GM20431 (cell line): ENCODE data around the gene FLT1.

Experiments used
- in situ Hi-C: fragments of 300-500 bp; cut with MseI, MboI; formaldehyde crosslinking; loops from one replicate; pipeline ENCODE4 v1.15.0; 2020; ENCODE audit warnings: low sequenced_read_pairs; ENCODE audit not compliant: unreplicated experiment

FLT1 gene

GRCh38 chr13:28492569-28493367, 2.2 kb downstream of the FLT1 start:
- in situ Hi-C loops: no loop called here

- in situ Hi-C loops: no loop called here
Observed at GRCh38 chr13:28490061-28490460, 4.9 kb downstream of the FLT1 start.

- in situ Hi-C loops: no loop called here
Observed at GRCh38 chr13:28489524-28489931, 5.4 kb downstream of the FLT1 start.

GRCh38 chr13:28488376-28489005, 6.4 kb downstream of the FLT1 start:
- in situ Hi-C loops: no loop called here

- in situ Hi-C loops: no loop called here
Observed at GRCh38 chr13:28485996-28486543, 8.9 kb downstream of the FLT1 start.

GRCh38 chr13:28485551-28485950, 9.4 kb downstream of the FLT1 start:
- in situ Hi-C loops: no loop called here

- in situ Hi-C loops: no loop called here
Observed at GRCh38 chr13:28485097-28485496, 9.8 kb downstream of the FLT1 start.

- in situ Hi-C loops: no loop called here
Observed at GRCh38 chr13:28483313-28483931, 11.5 kb downstream of the FLT1 start.

GRCh38 chr13:28479005-28479404, 15.9 kb downstream of the FLT1 start:
- in situ Hi-C loops: no loop called here

- in situ Hi-C loops: no loop called here
Observed at GRCh38 chr13:28478127-28478526, 16.8 kb downstream of the FLT1 start.

GRCh38 chr13:28477709-28477973, 17.3 kb downstream of the FLT1 start:
- in situ Hi-C loops: no loop called here

- in situ Hi-C loops: no loop called here
Observed at GRCh38 chr13:28476919-28477708, 17.8 kb downstream of the FLT1 start.

- in situ Hi-C loops: no loop called here
Observed at GRCh38 chr13:28475916-28476725, 18.8 kb downstream of the FLT1 start.

- in situ Hi-C loops: no loop called here
Observed at GRCh38 chr13:28474491-28475134, 20.3 kb downstream of the FLT1 start.

- in situ Hi-C loops: no loop called here
Observed at GRCh38 chr13:28473044-28473443, 21.9 kb downstream of the FLT1 start.

- in situ Hi-C loops: no loop called here
Observed at GRCh38 chr13:28471421-28471820, 23.5 kb downstream of the FLT1 start.

GRCh38 chr13:28470296-28470695, 24.6 kb downstream of the FLT1 start:
- in situ Hi-C loops: no loop called here

GRCh38 chr13:28469316-28469715, 25.6 kb downstream of the FLT1 start:
- in situ Hi-C loops: no loop called here
